HG02610 (cell line): ENCODE measurements around the gene SLC22A1.

Experiments used
- ATAC-seq: cut with Tn5 transposase; IDR thresholded peaks from one replicate; pipeline ENCODE4 v1.9.1; 2021; ENCODE audit warnings: mild to moderate bottlenecking, moderate library complexity; ENCODE audit not compliant: unreplicated experiment

Gene SLC22A1

GRCh38 chr6:160207618-160208017, 86.0 kb downstream of the SLC22A1 start:
- no peak for ATAC-seq
